ENCODE data around the gene FAS. TPM values are rescaled to one million over a fixed set of nuclear protein-coding genes. Genes with fewer than 3 reads are reported as not detected.

Gene FAS
- polyA plus RNA-seq (31.4 to 44.8 TPM (median 32.5 TPM) in 3 replicates), polyA minus RNA-seq (3.7 to 38.8 TPM (median 26.8 TPM) in 3 replicates)
- polyA plus RNA-seq (2011; ENCODE audit: low read depth): 17.5 TPM
- polyA plus RNA-seq (2011; cell fraction: cytosol; rRNA removed): 19.6 and 43.5 TPM in 2 replicates
- polyA plus RNA-seq (2011; cell fraction: nucleus; rRNA removed): 60.0 and 82.0 TPM in 2 replicates
- 20.1 and 21.0 TPM in 2 replicates for polyA plus RNA-seq (2012; ENCODE audit: low replicate concordance)
- polyA minus RNA-seq (2011; cell fraction: cytosol; rRNA and poly(A)+ RNA removed): 30.3 TPM
- polyA minus RNA-seq (2011; cell fraction: nucleus; rRNA and poly(A)+ RNA removed): 28.5 and 58.2 TPM in 2 replicates

GRCh38 chr10:88990384-88991160 is at the start of gene FAS:
Gene FAS, plus strand, starts transcription at chr10:88990798. Its CDS starts 79 bp downstream, at chr10:88990877.
- peak within 1 kb of the TSS; percentile 98 for H3K4me2 ChIP-seq (ENCODE audit: control insufficient read depth, extremely low read depth, insufficient read depth, low read depth, low read length)
- FAIRE-seq: peak; percentile 59
- no peaks in the 10 kb centered on the region for H3K9me1 ChIP-seq (ENCODE audit: control insufficient read depth, extremely low read depth, insufficient read depth, low read length)
- peak within 1 kb of the TSS; percentile 96 for H3K9ac ChIP-seq (ENCODE audit: control insufficient read depth, extremely low read depth, insufficient read depth, low read length)
- peak within 1 kb of the TSS; percentile 86 for H2AFZ ChIP-seq (ENCODE audit: control insufficient read depth, low read length)
- H3K4me3 ChIP-seq (ENCODE audit: control insufficient read depth in 2 of 3, extremely low read depth in 1 of 3, insufficient read depth in 2 of 3, low read depth in 1 of 3, low read length in 3 of 3): peak within 1 kb of the TSS; percentile 64 to 96 (median 89)
- H3K9me3 ChIP-seq (ENCODE audit: control insufficient read depth, low read depth, low read length): no peaks in the 10 kb centered on the region
- peaks cover 34% of the 10 kb centered on the region for H3K4me1 ChIP-seq (ENCODE audit: control insufficient read depth, extremely low read depth, insufficient read depth, low read length)
- no peak for TF ChIP-seq CTCF (optimal IDR thresholded peaks at IDR 0.05 in 1 of 3, IDR thresholded peaks at IDR 0.05 in 1 of 3, conservative IDR thresholded peaks at IDR 0.05 in 1 of 3; ENCODE audit: extremely low read depth in 1 of 3, insufficient read depth in 2 of 3, low read length in 3 of 3)
- no peak for TF ChIP-seq EZH2 (IDR thresholded peaks at IDR 0.05; ENCODE audit: low read length)
- DNase-seq (ENCODE audit: low read depth, low spot score): peak; percentile 63
- H3K27me3 ChIP-seq (ENCODE audit: control insufficient read depth, extremely low read depth, insufficient read depth, low read length): no peaks in the 10 kb centered on the region
- peak within 1 kb of the TSS; percentile 98 for H3K27ac ChIP-seq (ENCODE audit: control insufficient read depth, insufficient read depth, low read length)
- H4K20me1 ChIP-seq (ENCODE audit: control insufficient read depth, extremely low read depth, insufficient read depth, low read length): no peaks in the 10 kb centered on the region
- no peaks in the 10 kb centered on the region for H3K36me3 ChIP-seq (ENCODE audit: control insufficient read depth in 2 of 2, extremely low read depth in 1 of 2, insufficient read depth in 2 of 2, low read length in 2 of 2)
- H3K79me2 ChIP-seq (ENCODE audit: control insufficient read depth, insufficient read depth, low read length): peaks cover 32% of the 10 kb centered on the region
- dilution Hi-C loops (cut with MboI; ENCODE audit: extremely low pct_ligation_motif_present, low sequenced_read_pairs): no loop called here

GRCh38 chr10:88941026-88941425 is 49.6 kb upstream of the FAS start:
- no peak overlapping the region for H3K4me2 ChIP-seq (ENCODE audit: control insufficient read depth, extremely low read depth, insufficient read depth, low read depth, low read length)
- H3K9me3 ChIP-seq (ENCODE audit: control insufficient read depth, low read depth, low read length): no peaks in the 10 kb centered on the region
- no peaks in the 10 kb centered on the region for H4K20me1 ChIP-seq (ENCODE audit: control insufficient read depth, extremely low read depth, insufficient read depth, low read length)
- no peak for DNase-seq (ENCODE audit: low read depth, low spot score)
- H3K4me1 ChIP-seq (ENCODE audit: control insufficient read depth, extremely low read depth, insufficient read depth, low read length): no peaks in the 10 kb centered on the region
- no peaks in the 10 kb centered on the region for H3K9me1 ChIP-seq (ENCODE audit: control insufficient read depth, extremely low read depth, insufficient read depth, low read length)
- no peak overlapping the region for H3K4me3 ChIP-seq (ENCODE audit: control insufficient read depth in 2 of 3, extremely low read depth in 1 of 3, insufficient read depth in 2 of 3, low read depth in 1 of 3, low read length in 3 of 3)
- no peak for FAIRE-seq
- H3K79me2 ChIP-seq (ENCODE audit: control insufficient read depth, insufficient read depth, low read length): no peaks in the 10 kb centered on the region
- no peak overlapping the region for H2AFZ ChIP-seq (ENCODE audit: control insufficient read depth, low read length)
- no peak overlapping the region for H3K27ac ChIP-seq (ENCODE audit: control insufficient read depth, insufficient read depth, low read length)
- no peak overlapping the region for H3K9ac ChIP-seq (ENCODE audit: control insufficient read depth, extremely low read depth, insufficient read depth, low read length)
- no peaks in the 10 kb centered on the region for H3K36me3 ChIP-seq (ENCODE audit: control insufficient read depth in 2 of 2, extremely low read depth in 1 of 2, insufficient read depth in 2 of 2, low read length in 2 of 2)
- no peaks in the 10 kb centered on the region for H3K27me3 ChIP-seq (ENCODE audit: control insufficient read depth, extremely low read depth, insufficient read depth, low read length)
- dilution Hi-C loops (cut with MboI; ENCODE audit: extremely low pct_ligation_motif_present, low sequenced_read_pairs): no loop called here
- TF ChIP-seq EZH2 (IDR thresholded peaks at IDR 0.05; ENCODE audit: low read length) (no peak), CTCF (optimal IDR thresholded peaks at IDR 0.05 in 1 of 3, IDR thresholded peaks at IDR 0.05 in 1 of 3, conservative IDR thresholded peaks at IDR 0.05 in 1 of 3; ENCODE audit: extremely low read depth in 1 of 3, insufficient read depth in 2 of 3, low read length in 3 of 3) (no peak)
